Measurements from ENCODE around the gene TNFRSF17.

The TNFRSF17 gene

DNA sequence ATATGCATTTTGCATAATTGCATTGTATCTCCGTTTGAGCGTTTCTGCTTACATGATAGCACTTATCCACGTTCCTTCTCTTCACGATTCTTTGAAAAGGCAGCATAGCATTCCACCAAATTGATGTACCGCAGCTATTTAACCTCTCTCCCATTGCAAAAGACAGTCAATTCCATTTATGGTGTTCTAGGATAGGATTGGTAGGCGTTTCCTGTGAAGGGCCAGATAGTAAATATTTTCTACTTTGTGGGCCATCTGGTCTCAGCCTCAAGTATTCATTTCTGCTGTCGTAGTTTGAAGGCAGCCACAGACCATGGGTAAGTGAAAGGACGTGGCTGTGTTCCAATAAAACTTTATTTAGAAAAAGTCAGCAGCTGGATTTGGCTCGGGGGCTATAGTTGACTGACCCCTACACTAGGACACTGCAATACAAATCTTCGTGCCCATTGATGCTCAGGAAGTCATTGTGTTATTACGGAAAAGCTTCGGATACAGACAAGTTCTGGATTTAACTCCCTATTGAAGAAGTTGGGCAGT, 21.6 kb downstream of the TNFRSF17 start:
- H3K4me3 ChIP-seq (ENCODE audit: low read depth, low read length), result no peak overlapping the region
- TF ChIP-seq CTCF (IDR thresholded peaks at IDR 0.05; ENCODE audit: low read depth, low read length, missing control alignments), result no peak
- peak overlapping the region; percentile 25 for H3K27ac ChIP-seq
- in situ Hi-C loops (cut with HindIII; ENCODE audit: low pct_ligation_motif_present, low sequenced_read_pairs), result no loop called here
- H3K27me3 ChIP-seq (replicated peaks), result no peaks in the 10 kb centered on the region
- H3K36me3 ChIP-seq (replicated peaks), result no peaks in the 10 kb centered on the region
- DNase-seq, result peak; percentile 73

GRCh38 chr16:11988258-11988978, 23.4 kb downstream of the TNFRSF17 start:
- no peaks in the 10 kb centered on the region for H3K36me3 ChIP-seq (replicated peaks)
- H3K27ac ChIP-seq, result no peak overlapping the region
- DNase-seq, result no peak
- in situ Hi-C loops (cut with HindIII; ENCODE audit: low pct_ligation_motif_present, low sequenced_read_pairs), result no loop called here
- no peaks in the 10 kb centered on the region for H3K27me3 ChIP-seq (replicated peaks)
- no peak for TF ChIP-seq CTCF (IDR thresholded peaks at IDR 0.05; ENCODE audit: low read depth, low read length, missing control alignments)
- H3K4me3 ChIP-seq (ENCODE audit: low read depth, low read length), result no peak overlapping the region

DNA sequence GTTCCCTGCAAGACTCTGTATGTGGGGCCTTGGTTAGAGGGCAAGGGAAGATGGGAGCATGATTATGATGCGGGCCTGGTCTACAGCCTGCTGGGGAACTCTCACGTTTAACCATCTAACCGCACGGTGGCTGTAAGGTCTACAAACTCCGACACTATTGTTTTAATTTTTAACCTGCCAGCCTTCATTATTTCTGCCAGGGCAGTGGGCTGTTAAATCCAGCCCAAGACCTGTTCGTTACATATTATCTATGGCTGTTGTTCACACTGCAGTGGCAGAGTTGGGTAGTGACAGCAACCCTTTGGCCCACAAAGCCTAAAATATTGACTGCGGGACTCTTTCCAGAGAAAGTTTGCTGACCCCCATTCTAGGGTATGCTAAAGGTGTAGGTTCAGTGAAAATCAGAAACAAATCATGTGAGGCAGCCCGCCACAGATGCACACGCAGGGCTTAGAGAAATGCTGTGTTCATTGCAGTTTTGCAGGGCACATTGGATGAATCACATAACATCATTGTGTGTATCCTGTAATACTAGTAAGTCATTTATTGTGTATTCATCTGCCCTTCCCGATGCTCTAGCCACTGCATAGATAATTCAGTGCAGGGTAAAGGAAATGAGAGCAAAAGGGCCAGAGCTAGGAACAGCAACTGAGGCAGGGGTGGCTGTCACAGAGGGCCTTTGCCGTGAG, 25.8 kb downstream of the TNFRSF17 start:
- in situ Hi-C loops (cut with HindIII; ENCODE audit: low pct_ligation_motif_present, low sequenced_read_pairs), result no loop called here
- no peak for DNase-seq
- Histone ChIP-seq H3K36me3 (replicated peaks) (no peaks in the 10 kb centered on the region), H3K27ac (no peak overlapping the region), H3K27me3 (replicated peaks) (no peaks in the 10 kb centered on the region), H3K4me3 (ENCODE audit: low read depth, low read length) (no peak overlapping the region)
- TF ChIP-seq CTCF (IDR thresholded peaks at IDR 0.05; ENCODE audit: low read depth, low read length, missing control alignments), result no peak

- DNase-seq, result no peak
- TF ChIP-seq CTCF (IDR thresholded peaks at IDR 0.05; ENCODE audit: low read depth, low read length, missing control alignments), result no peak
- Histone ChIP-seq H3K27ac (no peak overlapping the region), H3K4me3 (ENCODE audit: low read depth, low read length) (no peak overlapping the region), H3K36me3 (replicated peaks) (no peaks in the 10 kb centered on the region), H3K27me3 (replicated peaks) (no peaks in the 10 kb centered on the region)
- in situ Hi-C loops (cut with HindIII; ENCODE audit: low pct_ligation_motif_present, low sequenced_read_pairs), result no loop called here
Observed at GRCh38 chr16:11992008-11992584, 27.1 kb downstream of the TNFRSF17 start.

- H3K36me3 ChIP-seq (replicated peaks), result no peaks in the 10 kb centered on the region
- H3K27me3 ChIP-seq (replicated peaks), result no peaks in the 10 kb centered on the region
- no peak for DNase-seq
- no peak overlapping the region for H3K4me3 ChIP-seq (ENCODE audit: low read depth, low read length)
- in situ Hi-C loops (cut with HindIII; ENCODE audit: low pct_ligation_motif_present, low sequenced_read_pairs), result no loop called here
- TF ChIP-seq CTCF (IDR thresholded peaks at IDR 0.05; ENCODE audit: low read depth, low read length, missing control alignments), result no peak
- H3K27ac ChIP-seq, result no peak overlapping the region
Observed at GRCh38 chr16:11992586-11993524, 27.8 kb downstream of the TNFRSF17 start.
